GM10266 (cell line): ENCODE measurements around the gene PHF11.

Experiments
- DNase-seq: peaks from one replicate; pipeline ENCODE4 v3.0.0; 2012; ENCODE audit errors: extremely low spot score
- CTCF ChIP-seq: IDR thresholded peaks from 2 replicates; pipeline ENCODE4 v1.5.1; 2012; ENCODE audit warnings: mild to moderate bottlenecking, low read depth; ENCODE audit not compliant: control insufficient read depth, insufficient read depth; ENCODE audit errors: missing control alignments

The PHF11 gene

GRCh38 chr13:49495783-49496762, at the start of gene PHF11:
PHF11 (plus strand) TSS chr13:49495953; CDS start chr13:49496002, 49 bp downstream.
- TF ChIP-seq CTCF, result no peak
- peak; percentile 92 for DNase-seq

- no peak for DNase-seq
- TF ChIP-seq CTCF, result no peak
Observed at GRCh38 chr13:49446473-49446872, 49.3 kb upstream of the PHF11 start.

- no peak for TF ChIP-seq CTCF
- no peak for DNase-seq
Observed at GRCh38 chr13:49448753-49449152, 47.0 kb upstream of the PHF11 start.

- TF ChIP-seq CTCF, result no peak
- no peak for DNase-seq
Observed at GRCh38 chr13:49450105-49450819, 45.5 kb upstream of the PHF11 start.

GRCh38 chr13:49452725-49453457, 42.9 kb upstream of the PHF11 start:
- no peak for DNase-seq
- TF ChIP-seq CTCF, result no peak

- no peak for TF ChIP-seq CTCF
- DNase-seq, result no peak
Observed at GRCh38 chr13:49453465-49453864, 42.3 kb upstream of the PHF11 start.
